ENCODE results near the gene ACCS.

The ACCS gene

DNA sequence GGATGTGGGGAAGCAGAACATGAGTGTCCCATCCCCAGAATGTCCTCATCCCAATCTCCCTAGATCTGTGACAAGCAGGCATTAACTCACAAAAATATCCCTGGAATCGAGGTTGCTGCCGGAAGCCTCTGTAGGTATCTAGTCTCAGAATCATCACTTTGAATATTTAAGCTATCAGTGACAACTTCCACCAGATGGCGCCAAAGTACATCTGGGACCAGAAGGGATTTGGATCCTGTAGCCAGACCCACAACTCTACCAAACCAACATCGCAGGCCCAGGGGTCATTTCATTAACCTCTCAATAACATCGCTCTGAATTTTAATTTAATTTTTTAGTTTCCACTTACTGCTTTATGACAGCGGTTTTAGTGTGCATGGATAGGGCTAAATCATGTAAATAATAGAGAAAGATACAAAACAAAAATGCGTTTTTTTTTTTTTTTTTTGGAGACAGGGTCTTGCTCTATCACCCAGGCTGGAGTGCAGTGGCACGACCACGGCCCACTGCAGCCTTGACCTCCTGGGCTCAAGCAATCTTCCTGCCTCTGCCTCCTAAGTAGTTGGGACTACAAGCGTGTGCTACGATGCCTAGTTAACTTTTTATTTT lies 28.3 kb downstream of the ACCS start:
- DNase-seq (ENCODE audit: low read depth), result peak; percentile 56

DNA sequence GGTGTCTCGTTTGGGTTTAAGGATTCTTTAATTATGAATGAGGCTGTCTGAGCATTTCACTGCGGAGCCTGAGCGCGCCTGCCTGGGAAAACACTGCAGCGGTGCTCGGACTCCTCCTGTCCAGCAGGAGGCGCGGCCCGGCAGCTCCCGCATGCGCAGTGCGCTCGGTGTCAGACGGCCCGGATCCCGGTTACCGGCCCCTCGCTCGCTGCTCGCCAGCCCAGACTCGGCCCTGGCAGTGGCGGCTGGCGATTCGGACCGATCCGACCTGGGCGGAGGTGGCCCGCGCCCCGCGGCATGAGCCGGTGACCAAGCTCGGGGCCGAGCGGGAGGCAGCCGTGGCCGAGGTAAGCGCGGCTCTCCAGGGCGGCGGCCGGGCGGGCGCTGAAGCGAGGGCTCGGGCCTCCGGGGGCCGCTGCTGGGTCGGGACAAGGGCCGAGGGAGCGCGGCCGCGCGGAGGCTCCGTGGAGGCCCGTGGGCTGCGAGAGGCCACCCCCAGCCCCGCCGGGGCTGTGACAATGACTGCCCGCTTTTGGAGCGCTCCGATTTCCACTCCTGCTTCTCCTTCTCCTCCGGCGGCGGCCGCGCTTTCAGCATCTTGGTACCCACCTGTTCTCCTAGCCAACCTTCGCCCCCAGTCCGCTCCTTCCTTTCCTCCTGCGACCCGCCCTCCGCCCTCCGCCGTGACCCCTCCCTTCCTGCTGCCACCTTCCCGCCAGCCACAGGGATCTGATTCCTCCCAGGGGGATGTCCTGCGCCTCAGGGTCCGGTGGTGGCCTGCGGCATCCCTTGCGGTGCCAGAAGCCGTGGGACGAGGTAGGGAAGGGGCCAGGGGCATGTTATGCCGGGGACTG lies 29.7 kb downstream of the ACCS start, which contains the start of gene EXT2:
Gene EXT2 (plus strand): TSS at position 173 of the 854 bp plus-strand sequence. CDS start 12,035 bp downstream, outside the sequence.
- DNase-seq (ENCODE audit: low read depth), result peak; percentile 80

DNA sequence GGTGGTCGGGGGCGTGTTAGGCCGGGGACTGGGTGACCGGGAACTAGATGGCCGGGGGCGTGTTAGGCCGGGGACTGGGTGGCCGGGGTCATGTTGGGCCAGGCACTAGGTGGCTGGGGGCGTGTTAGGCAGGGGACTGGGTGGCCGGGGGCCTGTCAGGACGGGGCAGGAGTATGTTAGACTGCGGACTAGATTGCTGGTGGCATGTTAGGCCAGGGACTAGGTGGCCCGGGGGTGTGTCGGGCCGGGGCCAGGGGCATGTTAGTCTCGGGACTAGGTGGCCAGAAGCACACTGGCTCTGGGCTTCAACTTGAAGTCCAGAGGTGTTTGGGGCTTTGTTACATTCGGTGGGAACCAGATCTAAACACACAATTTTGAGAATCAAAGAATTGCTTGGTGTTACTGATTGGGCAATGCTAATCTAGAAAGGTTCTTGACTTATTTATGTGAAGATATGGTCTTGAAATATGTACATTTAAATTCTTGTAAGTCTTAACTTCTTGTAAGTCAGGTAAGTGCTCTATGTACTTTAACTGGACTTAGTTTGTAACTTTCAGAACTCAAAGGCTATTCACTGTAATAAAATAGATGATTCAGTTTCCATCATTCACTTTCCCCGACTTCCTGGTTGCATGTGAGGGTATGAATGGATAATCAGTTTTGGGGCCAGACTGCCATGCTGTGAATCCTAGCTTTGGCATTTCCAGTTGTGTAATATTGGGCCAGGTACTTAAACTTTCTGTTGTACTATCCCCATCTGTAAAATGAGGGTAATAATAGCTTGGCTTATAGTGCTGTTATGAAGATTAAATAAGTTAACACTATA lies 30.5 kb downstream of the ACCS start:
- no peak for DNase-seq (ENCODE audit: low read depth)

DNA sequence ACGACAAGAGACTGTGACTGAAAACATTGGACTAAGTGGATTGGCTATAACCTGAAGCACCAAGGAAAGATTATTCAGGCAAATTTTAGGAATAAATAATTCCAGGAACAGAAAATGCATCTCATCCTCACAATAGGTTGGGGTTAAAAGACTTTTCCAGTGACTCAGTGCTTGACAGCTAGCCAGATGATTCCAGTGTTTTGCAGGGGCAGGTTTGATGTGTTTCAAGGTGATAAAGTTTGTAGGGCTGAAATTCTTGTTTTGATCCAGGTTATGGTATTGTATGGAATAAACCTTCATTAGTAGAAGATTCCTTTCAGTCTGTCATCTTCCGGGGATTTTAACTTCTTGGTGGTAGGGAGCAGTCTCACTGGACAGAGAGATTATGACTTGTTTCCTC lies 31.8 kb downstream of the ACCS start:
- DNase-seq (ENCODE audit: low read depth), result no peak

DNA sequence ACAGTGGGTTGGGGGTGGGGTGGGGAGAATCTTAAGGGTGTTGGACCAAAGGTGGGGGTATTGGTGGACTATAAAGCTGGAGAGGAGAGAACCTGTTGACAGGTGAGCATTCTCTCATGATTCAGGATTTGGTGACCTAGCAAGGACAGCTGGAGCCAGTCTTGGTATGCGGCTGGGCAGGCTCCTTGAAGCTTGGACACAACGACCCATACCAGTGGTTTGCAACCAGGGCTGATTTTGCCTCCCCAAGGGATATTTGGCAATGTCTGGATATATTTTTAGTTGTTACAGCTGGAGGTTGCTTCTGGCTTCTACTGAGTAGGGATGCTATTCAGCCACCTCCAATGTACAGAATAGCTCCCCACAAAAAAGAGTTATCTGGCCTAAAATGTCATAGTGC lies 35.0 kb downstream of the ACCS start:
- no peak for DNase-seq (ENCODE audit: low read depth)

DNA sequence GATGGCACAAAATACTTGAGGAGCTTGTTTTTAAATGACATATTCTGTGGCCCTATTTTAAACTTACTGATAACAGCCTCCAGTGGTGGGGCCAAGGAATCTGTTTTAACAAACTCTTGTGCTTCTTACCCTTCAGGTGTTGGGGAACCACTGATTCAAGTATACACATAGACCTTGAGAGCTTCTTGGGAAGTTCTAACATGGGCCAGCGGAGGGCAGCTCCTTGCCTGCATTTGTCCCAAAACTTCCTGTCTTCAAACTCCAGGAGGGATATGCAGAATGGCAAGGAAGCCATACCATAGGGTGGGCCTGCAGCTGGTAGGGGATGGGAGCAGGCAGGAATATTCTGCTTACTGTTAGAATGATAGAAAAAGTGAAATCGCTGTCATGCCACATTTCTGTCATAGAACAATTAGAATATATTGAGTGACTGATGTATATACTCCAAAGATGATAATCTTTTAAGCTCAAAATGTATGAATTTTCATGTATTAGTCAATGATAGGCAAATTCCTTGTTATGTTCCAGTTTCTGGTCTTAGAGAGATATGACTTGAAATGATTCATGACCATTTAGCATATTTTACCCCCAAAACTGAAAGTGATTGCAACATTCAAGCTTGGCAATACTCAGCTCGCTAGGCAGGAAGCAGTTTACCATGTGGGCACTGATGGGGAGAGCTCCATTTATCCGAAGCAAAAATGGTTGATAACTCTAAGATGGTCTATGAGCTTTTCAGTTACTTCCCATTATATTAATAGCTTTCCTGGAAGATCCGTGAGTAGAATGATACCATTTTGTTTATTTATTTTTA lies 38.6 kb downstream of the ACCS start:
- DNase-seq (ENCODE audit: low read depth), result no peak

DNA sequence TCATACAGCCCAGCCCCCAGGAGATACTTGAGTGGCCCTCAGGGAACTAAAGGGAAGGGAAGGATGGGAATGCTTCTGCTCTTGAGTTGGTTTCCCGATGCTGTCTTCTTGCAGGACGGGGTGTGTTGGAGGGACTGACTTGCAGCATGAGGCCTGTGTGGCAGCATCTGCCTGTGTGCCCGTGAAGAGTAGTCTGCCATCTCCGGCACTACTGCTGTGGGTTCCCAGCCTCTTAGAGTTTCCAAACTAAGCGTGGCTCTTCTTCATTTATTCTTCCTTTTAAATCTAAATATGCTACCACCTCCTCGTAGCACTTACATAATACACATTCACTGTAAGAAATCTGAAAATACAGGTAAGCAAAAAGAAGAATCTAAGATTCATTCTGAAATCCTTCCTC lies 42.2 kb downstream of the ACCS start:
- no peak for DNase-seq (ENCODE audit: low read depth)

DNA sequence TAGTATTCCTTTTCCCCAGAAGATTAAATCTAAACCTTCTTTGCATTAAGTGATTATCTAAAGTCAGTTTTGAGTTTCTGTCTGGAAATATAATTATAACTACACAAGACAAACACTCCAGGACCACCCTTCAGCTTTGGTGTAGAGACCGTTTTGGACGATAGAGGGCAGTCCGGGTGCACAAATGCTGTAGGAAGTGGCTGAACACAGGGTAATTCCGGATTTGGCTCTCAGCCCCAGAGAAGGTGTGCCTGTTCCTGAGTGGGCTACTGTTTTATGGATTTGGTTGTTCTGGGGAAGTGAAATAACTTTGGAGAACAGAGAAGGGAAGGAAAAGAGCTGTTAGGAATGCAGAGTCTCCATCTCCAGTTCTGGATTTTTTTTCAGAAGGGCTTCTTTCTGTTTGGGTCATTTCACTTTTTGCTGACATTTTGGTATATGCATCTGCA lies 44.2 kb downstream of the ACCS start:
- peak; percentile 6 for DNase-seq (ENCODE audit: low read depth)

DNA sequence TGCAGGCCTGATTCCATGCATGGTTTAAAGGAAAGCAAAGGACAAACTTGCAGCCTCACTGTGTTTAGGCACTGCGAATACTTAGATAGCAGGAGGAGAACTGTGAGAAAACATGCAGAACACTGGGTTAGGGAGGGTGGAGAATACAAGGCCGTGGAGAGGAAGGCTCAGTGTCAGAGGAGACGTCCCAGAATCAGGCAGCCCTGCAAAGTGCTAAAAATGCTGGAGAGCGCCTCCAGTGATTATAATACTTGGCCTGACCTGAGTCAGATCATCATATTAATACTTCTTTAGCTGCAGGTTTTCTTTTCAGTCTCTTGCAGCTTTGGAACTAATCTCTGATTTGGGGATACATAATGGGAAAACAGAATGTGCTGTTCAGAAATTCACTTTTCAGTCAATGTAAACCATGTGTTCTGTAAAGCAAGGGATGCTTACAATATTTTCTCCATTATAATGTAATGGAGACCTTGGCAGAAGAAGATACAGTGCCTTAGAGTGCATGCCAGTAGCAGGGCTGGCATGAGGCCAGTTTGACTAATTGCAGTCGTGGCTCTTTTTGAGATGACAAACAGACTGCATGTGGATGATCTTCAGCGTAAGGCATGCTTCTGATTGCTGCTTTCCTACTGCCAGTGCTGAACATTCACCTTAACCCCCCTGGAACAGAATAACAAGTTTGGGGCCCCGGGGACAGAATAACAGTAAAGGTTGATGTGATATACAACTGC lies 46.2 kb downstream of the ACCS start:
- no peak for DNase-seq (ENCODE audit: low read depth)

DNA sequence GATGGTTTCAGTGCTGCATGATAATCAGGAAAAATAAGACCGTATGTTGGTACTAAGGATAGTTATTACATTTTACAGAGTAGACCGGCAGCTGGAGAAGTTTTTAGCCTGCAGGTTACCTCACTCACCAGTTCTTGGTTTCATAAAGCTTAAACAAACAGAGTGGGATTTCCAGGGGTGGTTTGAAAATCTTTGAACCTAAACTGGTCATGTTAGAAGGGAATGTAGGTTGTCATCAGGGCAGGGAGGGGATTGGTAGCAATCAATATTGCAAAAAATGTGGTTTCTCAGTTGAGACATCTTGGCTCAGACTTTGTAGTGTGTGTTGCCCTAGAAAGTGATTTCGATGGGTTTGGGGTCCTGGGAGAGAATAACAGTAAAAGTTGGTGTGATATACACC lies 46.9 kb downstream of the ACCS start:
- no peak for DNase-seq (ENCODE audit: low read depth)

DNA sequence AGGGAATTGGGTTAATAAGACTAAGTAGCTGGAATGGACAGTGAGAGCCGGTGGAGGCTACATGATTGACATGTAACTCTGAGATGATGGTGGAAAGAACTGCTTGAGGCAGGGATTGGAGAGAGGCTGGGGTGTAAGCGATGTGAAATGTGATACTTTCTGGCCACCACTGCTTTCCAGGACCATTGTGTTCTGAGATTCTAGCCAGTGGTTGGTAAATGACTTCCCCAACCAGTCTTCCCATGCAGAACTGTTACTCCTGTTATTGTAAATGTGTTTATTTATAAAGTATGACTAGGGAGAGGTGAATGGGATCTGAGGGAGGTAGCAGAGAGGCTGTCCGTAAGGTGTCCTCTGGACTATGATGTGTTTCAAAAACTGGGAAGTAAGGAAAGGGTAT lies 47.5 kb downstream of the ACCS start:
- no peak for DNase-seq (ENCODE audit: low read depth)

DNA sequence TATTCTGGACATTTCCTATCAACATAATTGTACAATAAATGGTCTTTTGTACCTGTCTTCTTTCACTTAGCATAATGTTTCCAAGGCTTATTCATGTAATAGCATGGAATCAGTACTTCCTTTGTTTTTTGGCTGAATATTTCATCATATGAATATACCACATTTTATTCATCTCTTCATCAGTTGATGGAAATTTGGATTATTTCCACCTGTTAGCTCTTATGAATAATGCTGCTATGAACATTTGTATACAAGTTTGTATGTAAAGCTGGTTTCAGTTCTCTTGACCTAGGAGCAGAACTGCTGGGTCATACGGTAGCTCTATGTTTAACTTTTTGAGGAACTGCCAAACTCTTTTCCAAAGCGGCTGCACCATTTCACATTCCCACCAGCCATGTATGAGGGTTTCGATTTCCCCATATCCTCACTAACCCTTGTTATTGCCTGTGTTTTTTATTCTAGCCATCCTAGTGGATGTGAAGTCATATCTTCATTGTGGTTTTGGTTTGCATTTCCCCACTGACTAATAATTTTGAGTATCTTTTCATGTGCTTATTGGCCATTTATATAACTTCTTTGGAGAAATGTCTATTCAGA lies 50.3 kb downstream of the ACCS start:
- DNase-seq (ENCODE audit: low read depth), result no peak

DNA sequence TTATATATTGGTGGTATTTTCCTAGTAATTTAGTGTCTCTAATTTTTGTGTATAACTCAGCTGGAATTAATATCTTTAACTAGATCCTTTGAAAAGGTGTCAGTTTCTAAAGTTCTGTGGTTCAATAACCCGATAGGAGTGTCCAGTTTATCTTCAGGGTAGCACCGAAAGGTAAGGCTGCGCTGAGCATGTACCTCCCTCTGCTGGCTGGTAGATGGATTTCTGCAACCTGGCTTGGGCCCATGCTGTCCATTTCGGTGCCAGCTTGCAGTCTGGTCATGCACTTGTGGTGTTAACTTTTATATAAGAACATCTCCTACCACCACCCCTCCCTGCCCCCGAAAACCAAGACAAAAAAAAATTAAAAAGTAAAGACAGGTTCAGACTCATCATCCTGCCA lies 54.1 kb downstream of the ACCS start:
- no peak for DNase-seq (ENCODE audit: low read depth)

DNA sequence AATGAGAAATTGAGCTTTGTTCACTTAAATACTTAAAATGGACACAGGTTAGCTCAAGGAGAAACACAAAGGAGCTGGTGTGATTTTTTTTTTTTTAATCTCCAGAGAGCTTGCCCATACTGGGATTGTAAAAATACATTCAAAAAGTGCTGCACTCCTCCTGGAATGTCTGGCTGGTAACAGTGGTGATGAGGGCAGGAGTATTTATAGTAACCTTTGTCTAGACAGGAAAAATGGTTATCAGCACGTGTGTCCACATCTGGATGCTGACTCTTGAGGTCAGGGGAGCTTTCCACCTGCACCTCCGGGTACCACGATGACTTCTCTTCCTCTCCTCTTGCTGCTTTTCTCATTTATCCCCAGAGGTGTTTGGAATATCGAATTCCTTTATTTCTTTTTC lies 59.5 kb downstream of the ACCS start:
- no peak for DNase-seq (ENCODE audit: low read depth)

DNA sequence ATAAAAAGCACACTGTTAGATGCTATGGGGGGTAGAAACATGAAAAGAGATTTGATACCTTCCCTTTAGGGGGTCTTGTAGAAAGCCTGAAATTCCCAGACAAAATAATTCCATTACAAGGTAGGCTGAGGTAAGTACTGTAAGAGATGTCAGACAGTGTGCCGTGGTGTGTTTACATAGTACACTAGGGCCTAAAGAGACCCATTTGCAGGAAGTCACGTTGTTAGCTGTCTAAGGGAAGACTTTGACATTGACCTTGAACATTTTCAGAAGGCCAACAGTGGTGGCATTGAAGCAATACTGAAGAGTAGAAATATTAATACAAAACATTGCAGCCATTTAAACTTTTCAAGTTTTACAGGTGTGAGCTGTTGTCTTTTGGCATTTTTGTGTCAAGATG lies 60.2 kb downstream of the ACCS start:
- no peak for DNase-seq (ENCODE audit: low read depth)

DNA sequence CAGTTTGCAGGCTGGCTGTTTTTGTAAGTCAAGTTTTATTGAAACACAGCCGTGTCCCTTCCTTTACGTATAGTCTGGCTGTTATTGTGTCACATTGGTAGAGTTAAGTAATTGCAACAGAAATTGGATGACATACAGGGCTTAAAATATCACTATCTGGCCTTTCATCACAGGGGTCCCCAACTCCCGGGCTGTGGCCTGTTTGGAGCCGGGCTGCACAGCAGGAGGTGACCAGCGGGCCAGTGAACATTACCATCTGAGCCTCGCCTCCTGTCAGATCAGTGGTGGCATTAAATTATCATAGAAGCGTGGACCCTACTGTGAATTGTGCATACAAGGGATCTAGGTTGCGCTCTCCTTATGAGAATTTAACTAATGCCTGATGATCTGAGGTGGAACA lies 61.1 kb downstream of the ACCS start:
- no peak for DNase-seq (ENCODE audit: low read depth)

DNA sequence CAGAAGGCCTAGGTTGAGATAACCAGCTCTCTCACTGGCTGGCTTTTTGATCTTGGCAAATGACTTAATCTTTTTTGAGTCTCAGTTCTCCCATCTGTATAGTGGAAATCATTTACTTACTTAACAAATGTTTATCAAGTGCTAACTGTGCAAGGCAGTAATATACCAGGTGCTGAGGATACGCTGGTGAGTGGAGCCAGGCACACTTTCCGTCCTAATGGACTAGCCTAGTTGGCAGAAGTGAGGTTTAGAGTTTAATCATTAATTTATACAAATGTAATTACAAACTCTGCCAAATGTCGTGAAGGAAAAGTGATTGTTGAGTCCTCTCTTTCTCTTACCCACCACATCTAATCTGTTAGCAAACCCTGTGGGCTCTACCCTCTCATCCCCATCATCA lies 62.7 kb downstream of the ACCS start:
- no peak for DNase-seq (ENCODE audit: low read depth)

DNA sequence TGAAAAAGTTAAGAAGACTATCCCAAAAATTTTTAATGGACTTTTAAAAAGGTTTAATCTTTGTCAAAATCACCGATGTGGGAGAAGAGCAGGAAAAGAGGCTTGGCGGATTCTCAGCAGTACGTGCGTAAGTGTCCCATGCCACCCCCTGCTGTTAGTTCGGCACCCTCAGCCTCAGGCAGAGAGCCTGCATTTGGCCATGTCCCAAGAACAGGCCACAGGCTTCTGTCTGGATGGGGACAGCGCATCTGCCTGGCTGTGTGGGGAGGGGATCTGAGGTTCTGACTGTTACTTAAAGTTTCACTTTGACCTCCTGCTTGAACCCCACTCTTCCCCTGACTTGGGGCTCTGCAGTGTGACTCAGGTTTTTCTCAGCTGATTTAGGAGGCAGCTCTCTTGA lies 64.7 kb downstream of the ACCS start:
- no peak for DNase-seq (ENCODE audit: low read depth)

DNA sequence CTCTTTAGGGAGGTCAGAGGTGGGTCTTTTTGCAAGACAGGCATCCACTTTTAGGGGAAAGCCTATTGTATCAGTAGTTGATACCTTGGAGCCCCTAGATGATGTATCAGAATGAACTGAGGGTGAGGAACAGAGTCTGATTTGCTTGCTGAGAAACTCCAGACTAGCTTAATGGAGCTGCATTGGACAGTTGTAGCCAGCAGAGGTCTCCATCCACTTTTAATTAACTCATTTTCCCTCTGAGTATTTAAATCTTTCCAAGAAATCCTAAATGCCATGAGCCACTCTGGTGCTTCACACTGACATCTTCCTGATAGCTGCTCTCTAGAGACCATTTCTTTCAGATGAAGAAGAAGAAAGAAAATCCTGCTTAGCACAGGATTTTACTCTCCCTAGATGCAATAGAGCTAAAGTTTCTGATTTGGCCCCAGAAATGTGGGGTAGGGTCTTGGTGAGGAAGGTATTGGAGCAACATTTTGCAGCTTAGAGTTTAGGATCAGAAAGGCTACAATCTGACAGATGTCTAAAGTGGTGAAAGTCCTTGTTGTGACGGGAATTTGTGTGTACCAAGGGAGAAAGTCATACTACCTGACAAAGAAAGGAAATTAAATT lies 67.4 kb downstream of the ACCS start:
- no peak for DNase-seq (ENCODE audit: low read depth)
